Neural progenitor cell (in vitro differentiated cells): ENCODE results near the gene CDCA7.

ENCODE experiments used
- CTCF ChIP-seq: fragments of 200-600 bp; sonication (generic); IDR thresholded peaks from 2 replicates; pipeline ENCODE4 v1.5.1; 2017; ENCODE audit warnings: antibody characterized with exemption, mild to moderate bottlenecking
- EZH2phosphoT487 ChIP-seq: fragments of 200-600 bp; sonication (generic); IDR thresholded peaks from 2 replicates; pipeline ENCODE4 v1.6.1; 2017; ENCODE audit warnings: antibody characterized with exemption

- TF ChIP-seq CTCF (no peak), EZH2phosphoT487 (no peak)
Observed at GRCh38 chr2:173354073-173354581, 545 bp upstream of the CDCA7 start.
